K562 (cell line): ENCODE data around the gene BCO2. TPM values are rescaled to one million over a fixed set of nuclear protein-coding genes. Genes with fewer than 3 reads are reported as not detected.

ENCODE experiments used
- EWSR1 ChIP-seq: fragments of 450-650 bp; IDR thresholded peaks from 2 replicates; pipeline ENCODE4 v1.6.1; 2018; ENCODE audit warnings: borderline replicate concordance, mild to moderate bottlenecking, low read depth, moderate library complexity; ENCODE audit not compliant: partially characterized antibody
- JUNB ChIP-seq: fragments of 450-650 bp; formaldehyde crosslinking; conservative IDR thresholded peaks from 2 replicates; pipeline ENCODE4 v1.4.0; 2020; ENCODE audit warnings: mild to moderate bottlenecking
- NR2C2 ChIP-seq, 2 experiments: fragments of 200-800 bp in 1 of 2; sonication (Bioruptor generic) in 1 of 2; sonication (generic) in 1 of 2; formaldehyde crosslinking in 1 of 2; IDR thresholded peaks; 2 replicates each; pipeline versions ENCODE4 v1.6.1 to v1.8.0; 2016 to 2022; ENCODE audit warnings: mild to moderate bottlenecking in 1 of 2, missing compliant biosample characterization in 1 of 2, missing genetic modification characterization in 1 of 2, missing genetic modification reagents in 1 of 2
- RBM15 ChIP-seq: fragments of 200-400 bp; formaldehyde crosslinking; IDR thresholded peaks from 2 replicates; pipeline ENCODE4 v1.6.1; 2018; ENCODE audit warnings: mild to moderate bottlenecking, low read length, moderate library complexity; ENCODE audit not compliant: insufficient read depth
- SAP30 ChIP-seq: fragments of 200-600 bp; sonication (generic); IDR thresholded peaks from 2 replicates; pipeline ENCODE4 v1.6.1; 2012; ENCODE audit warnings: borderline replicate concordance, low read depth, mild to moderate bottlenecking, moderate library complexity, low read length, control low read depth, inconsistent platforms; ENCODE audit not compliant: insufficient read depth, poor library complexity, severe bottlenecking
- THAP12 ChIP-seq: fragments of 250-450 bp; sonication (Bioruptor Pico); IDR thresholded peaks from 2 replicates; pipeline ENCODE4 v1.9.0; 2021; ENCODE audit warnings: mild to moderate bottlenecking, inconsistent platforms
- polyA plus RNA-seq, 8 experiments: library from polyadenylated mRNA; depleted of rRNA in 4 of 8; stranded (reverse) in 5 of 8; unstranded in 3 of 8; fragments of >200 nt; fragmentation: Nextera tagmentation in 2 of 8; fragmentation: Illumina TruSeq in 1 of 8; extraction: Ambion mirVana in 2 of 8; extraction: Trizol in 1 of 8; gene quantifications; 2 replicates each; pipeline versions ENCODE4 v1.2.1 to v1.2.3, GENCODE V29; 2011 to 2014; ENCODE audit warnings: inconsistent platforms in 1 of 8, missing spikeins in 1 of 8
- total RNA-seq, 7 experiments: library from RNA; depleted of rRNA in 6 of 7; stranded (reverse); fragments of >200 nt in 6 of 7; fragmentation: Illumina TruSeq in 2 of 7; extraction: Trizol in 2 of 7; gene quantifications; 2 replicates each; pipeline versions ENCODE4 v1.2.1 to v1.2.3, GENCODE V29; 2011 to 2021; ENCODE audit warnings: low replicate concordance in 1 of 7
- TF ChIP-seq, protein P1 (sequence below): fragments of 450-650 bp; formaldehyde crosslinking; conservative IDR thresholded peaks from 2 replicates; pipeline ENCODE4 v1.4.0; 2022; ENCODE audit warnings: mild to moderate bottlenecking, missing genetic modification characterization
- TF ChIP-seq, protein P2 (sequence below), 2 experiments: fragments of 450-650 bp; formaldehyde crosslinking in 1 of 2; IDR thresholded peaks; 2 replicates each; pipeline versions ENCODE4 v1.4.0 to v1.6.1; 2014 to 2020; ENCODE audit warnings: mild to moderate bottlenecking in 2 of 2, borderline replicate concordance in 1 of 2, low read depth in 1 of 2
- TF ChIP-seq, protein P3 (sequence below), 2 experiments: IDR thresholded peaks; 2 replicates each; pipeline ENCODE4 v1.6.1; 2012; ENCODE audit warnings: improper control_type of control experiment in 2 of 2, low read depth in 2 of 2, low read length in 2 of 2, borderline replicate concordance in 1 of 2

BCO2 gene
- total and polyA plus RNA-seq, 9 of the 15 experiments (the other 6 are each of a cell fraction or from before 2014, with no cell fraction given), result 0.21 to 1.0 (median 0.47) TPM; not detected in 1

DNA sequence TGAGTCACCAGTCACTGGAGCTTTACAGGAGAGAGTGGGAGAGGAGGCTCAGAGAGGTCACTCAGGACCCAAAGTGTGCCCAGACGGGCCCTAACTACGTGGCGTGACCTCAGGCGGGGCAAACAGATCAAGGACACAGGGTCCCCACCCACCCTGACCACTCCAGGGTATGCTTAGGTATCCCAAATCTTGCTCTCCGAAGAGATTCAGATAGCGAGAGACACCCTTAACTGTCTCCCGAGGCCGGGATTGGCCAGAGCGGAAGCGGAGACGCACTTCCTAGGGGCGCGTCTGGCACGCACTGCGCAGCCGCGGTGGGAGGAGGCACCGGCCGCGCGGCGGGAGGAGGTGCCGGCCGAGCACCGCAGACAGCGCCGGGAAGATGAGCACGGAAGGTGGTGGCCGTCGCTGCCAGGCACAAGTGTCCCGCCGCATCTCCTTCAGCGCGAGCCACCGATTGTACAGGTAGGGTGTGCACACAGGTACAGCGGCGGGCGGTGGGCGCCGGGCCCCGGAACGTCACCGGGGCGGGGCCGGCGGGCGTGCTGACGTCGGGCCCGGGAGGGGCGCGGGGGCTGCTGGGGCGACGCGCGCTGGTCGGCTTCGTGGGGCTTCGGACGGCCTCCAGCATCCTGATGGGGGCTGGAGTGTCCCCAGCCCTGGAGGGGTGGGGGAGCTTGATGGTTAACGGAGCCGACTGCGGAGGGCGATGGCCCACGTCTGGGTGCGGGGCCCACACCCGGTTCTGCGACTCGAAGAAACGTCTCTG is 50.9 kb downstream of the BCO2 start, which contains the start of gene PTS (continued):
- TF ChIP-seq, protein P1, sequence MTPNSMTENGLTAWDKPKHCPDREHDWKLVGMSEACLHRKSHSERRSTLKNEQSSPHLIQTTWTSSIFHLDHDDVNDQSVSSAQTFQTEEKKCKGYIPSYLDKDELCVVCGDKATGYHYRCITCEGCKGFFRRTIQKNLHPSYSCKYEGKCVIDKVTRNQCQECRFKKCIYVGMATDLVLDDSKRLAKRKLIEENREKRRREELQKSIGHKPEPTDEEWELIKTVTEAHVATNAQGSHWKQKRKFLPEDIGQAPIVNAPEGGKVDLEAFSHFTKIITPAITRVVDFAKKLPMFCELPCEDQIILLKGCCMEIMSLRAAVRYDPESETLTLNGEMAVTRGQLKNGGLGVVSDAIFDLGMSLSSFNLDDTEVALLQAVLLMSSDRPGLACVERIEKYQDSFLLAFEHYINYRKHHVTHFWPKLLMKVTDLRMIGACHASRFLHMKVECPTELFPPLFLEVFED (CRISPR knock-in tag), result no peak
- TF ChIP-seq, protein P2, sequence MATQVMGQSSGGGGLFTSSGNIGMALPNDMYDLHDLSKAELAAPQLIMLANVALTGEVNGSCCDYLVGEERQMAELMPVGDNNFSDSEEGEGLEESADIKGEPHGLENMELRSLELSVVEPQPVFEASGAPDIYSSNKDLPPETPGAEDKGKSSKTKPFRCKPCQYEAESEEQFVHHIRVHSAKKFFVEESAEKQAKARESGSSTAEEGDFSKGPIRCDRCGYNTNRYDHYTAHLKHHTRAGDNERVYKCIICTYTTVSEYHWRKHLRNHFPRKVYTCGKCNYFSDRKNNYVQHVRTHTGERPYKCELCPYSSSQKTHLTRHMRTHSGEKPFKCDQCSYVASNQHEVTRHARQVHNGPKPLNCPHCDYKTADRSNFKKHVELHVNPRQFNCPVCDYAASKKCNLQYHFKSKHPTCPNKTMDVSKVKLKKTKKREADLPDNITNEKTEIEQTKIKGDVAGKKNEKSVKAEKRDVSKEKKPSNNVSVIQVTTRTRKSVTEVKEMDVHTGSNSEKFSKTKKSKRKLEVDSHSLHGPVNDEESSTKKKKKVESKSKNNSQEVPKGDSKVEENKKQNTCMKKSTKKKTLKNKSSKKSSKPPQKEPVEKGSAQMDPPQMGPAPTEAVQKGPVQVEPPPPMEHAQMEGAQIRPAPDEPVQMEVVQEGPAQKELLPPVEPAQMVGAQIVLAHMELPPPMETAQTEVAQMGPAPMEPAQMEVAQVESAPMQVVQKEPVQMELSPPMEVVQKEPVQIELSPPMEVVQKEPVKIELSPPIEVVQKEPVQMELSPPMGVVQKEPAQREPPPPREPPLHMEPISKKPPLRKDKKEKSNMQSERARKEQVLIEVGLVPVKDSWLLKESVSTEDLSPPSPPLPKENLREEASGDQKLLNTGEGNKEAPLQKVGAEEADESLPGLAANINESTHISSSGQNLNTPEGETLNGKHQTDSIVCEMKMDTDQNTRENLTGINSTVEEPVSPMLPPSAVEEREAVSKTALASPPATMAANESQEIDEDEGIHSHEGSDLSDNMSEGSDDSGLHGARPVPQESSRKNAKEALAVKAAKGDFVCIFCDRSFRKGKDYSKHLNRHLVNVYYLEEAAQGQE (IDR thresholded peaks at IDR 0.05; ENCODE audit: borderline replicate concordance), result peak; percentile 38; the same call in 1 of the 2 replicates
- TF ChIP-seq, protein P2 (CRISPR knock-in tag; IDR thresholded peaks at IDR 0.05; ENCODE audit: low read depth), result peak; percentile 65; the same call in 1 of the 2 replicates
- no peak for TF ChIP-seq RBM15
- TF ChIP-seq NR2C2 (CRISPR knock-in tag; IDR thresholded peaks at IDR 0.05), result no peak
- TF ChIP-seq NR2C2 (tag; IDR thresholded peaks at IDR 0.05), result peak; percentile 46
- TF ChIP-seq, protein P3, sequence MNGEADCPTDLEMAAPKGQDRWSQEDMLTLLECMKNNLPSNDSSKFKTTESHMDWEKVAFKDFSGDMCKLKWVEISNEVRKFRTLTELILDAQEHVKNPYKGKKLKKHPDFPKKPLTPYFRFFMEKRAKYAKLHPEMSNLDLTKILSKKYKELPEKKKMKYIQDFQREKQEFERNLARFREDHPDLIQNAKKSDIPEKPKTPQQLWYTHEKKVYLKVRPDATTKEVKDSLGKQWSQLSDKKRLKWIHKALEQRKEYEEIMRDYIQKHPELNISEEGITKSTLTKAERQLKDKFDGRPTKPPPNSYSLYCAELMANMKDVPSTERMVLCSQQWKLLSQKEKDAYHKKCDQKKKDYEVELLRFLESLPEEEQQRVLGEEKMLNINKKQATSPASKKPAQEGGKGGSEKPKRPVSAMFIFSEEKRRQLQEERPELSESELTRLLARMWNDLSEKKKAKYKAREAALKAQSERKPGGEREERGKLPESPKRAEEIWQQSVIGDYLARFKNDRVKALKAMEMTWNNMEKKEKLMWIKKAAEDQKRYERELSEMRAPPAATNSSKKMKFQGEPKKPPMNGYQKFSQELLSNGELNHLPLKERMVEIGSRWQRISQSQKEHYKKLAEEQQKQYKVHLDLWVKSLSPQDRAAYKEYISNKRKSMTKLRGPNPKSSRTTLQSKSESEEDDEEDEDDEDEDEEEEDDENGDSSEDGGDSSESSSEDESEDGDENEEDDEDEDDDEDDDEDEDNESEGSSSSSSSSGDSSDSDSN (IDR thresholded peaks at IDR 0.05; ENCODE audit: borderline replicate concordance in 1 of 2, low read depth in 2 of 2, low read length in 2 of 2), result no peak
- peak; percentile 61 for TF ChIP-seq SAP30
- no peak for TF ChIP-seq JUNB (CRISPR knock-in tag)
- no peak for TF ChIP-seq EWSR1
- no peak for TF ChIP-seq THAP12
